UCSD-AML1 (cell line): Measurements from ENCODE around the gene COBLL1.

Experiments
- DNase-seq: peaks from one replicate; lab custom pipeline; 2025; ENCODE audit not compliant: unreplicated experiment; lab: John Stamatoyannopoulos, UW

The COBLL1 gene

DNA sequence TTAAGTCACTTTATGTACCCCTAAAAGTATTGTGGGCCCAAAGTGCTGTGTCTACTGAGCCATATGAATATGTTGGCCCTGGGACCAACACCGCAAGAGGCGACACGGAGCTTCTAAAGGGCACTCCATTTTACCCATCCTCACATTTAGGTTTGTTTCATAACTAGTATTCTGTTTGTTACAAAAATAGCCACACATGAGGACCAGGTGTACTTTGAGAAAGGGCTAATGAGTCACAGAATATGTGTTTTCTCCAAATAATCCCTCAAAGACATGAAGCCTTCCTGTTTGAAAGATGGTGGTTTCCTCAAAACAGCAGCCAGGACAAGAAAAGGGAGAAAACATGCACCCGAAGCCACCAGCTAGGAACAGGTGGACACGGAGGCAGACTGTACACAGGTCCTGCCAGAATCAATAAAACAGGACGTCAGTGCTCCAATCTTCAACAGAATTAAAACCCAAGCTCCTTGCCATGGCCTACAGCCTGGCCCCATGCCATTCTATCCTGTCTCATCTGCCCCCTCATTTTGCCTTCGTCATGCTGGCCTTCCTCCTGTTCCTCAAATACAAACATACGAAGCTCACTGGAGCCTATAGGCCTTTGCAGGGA is 198.6 kb downstream of the COBLL1 start:
- DNase-seq = no peak

- no peak for DNase-seq
Observed at GRCh38 chr2:164642268-164642667, 199.4 kb downstream of the COBLL1 start.
